Stimulated activated CD4-positive, alpha-beta T cell treated with anti-CD3 and anti-CD28 coated beads, Interleukin-15, amount 100 ng/mL, for 48 hours (primary cell): ENCODE measurements around the gene CRIP3.
"Not testable (repeated sequence)": the region's sequence is repeated elsewhere in the genome, so short reads cannot be mapped to it uniquely, and the experiment has no call there.

ENCODE experiments used
- DNase-seq, 2 donors: peaks; one replicate each; pipeline ENCODE4 v3.0.0-alpha.2; 2020; ENCODE audit warnings: low read depth in 2 of 2

The CRIP3 gene

GRCh38 chr6:43308101-43308989 is at the start of gene CRIP3:
CRIP3 (minus strand) TSS chr6:43308826; CDS start chr6:43308792, 34 bp downstream.
- DNase-seq: peak; percentile 28 to 34

- DNase-seq: no peak
Observed at GRCh38 chr6:43355862-43356590, 47.4 kb upstream of the CRIP3 start.

GRCh38 chr6:43351951-43352350 is 43.3 kb upstream of the CRIP3 start:
- DNase-seq: not testable (repeated sequence)

GRCh38 chr6:43347444-43347843 is 38.8 kb upstream of the CRIP3 start:
- DNase-seq: no peak

- DNase-seq: no peak
Observed at GRCh38 chr6:43347021-43347420, 38.4 kb upstream of the CRIP3 start.

- not testable (repeated sequence) for DNase-seq
Observed at GRCh38 chr6:43346243-43346642, 37.6 kb upstream of the CRIP3 start.

GRCh38 chr6:43339168-43339567 is 30.5 kb upstream of the CRIP3 start:
- DNase-seq: no peak

GRCh38 chr6:43338243-43338642 is 29.6 kb upstream of the CRIP3 start:
- DNase-seq: no peak

GRCh38 chr6:43336382-43336781 is 27.8 kb upstream of the CRIP3 start:
- no peak for DNase-seq

GRCh38 chr6:43335469-43335868 is 26.8 kb upstream of the CRIP3 start:
- DNase-seq: no peak

GRCh38 chr6:43334466-43335095 is 26.0 kb upstream of the CRIP3 start:
- DNase-seq: no peak

GRCh38 chr6:43331891-43332290 is 23.3 kb upstream of the CRIP3 start:
- no peak for DNase-seq

- no peak for DNase-seq
Observed at GRCh38 chr6:43331470-43331869, 22.8 kb upstream of the CRIP3 start.

GRCh38 chr6:43328528-43328927 is 19.9 kb upstream of the CRIP3 start:
- no peak for DNase-seq

- DNase-seq: no peak
Observed at GRCh38 chr6:43325876-43326275, 17.2 kb upstream of the CRIP3 start.

GRCh38 chr6:43318011-43318410 is 9.4 kb upstream of the CRIP3 start:
- no peak for DNase-seq

- no peak for DNase-seq
Observed at GRCh38 chr6:43313813-43314212, 5.2 kb upstream of the CRIP3 start.

GRCh38 chr6:43311666-43312065 is 3.0 kb upstream of the CRIP3 start:
- no peak for DNase-seq

- no peak for DNase-seq
Observed at GRCh38 chr6:43310624-43311023, 2.0 kb upstream of the CRIP3 start.

GRCh38 chr6:43310134-43310533 is 1.5 kb upstream of the CRIP3 start:
- DNase-seq: no peak

GRCh38 chr6:43308990-43309477 is 408 bp upstream of the CRIP3 start:
- no peak for DNase-seq

- no peak for DNase-seq
Observed at GRCh38 chr6:43307451-43308100, 1.1 kb downstream of the CRIP3 start.
